OCI-M2 (cell line): ENCODE data around the gene CNNM4.
"Not testable (repeated sequence)": the region's sequence is repeated elsewhere in the genome, so short reads cannot be mapped to it uniquely, and the experiment has no call there.

Source experiments
- DNase-seq: peaks from one replicate; lab custom pipeline; 2025; ENCODE audit not compliant: unreplicated experiment; lab: John Stamatoyannopoulos, UW

CNNM4 gene

GRCh38 chr2:96792772-96793749 is 32.4 kb downstream of the CNNM4 start:
- DNase-seq: no peak

- DNase-seq: no peak
Measured at GRCh38 chr2:96795076-96795475, 34.4 kb downstream of the CNNM4 start.

- not testable (repeated sequence) for DNase-seq
Measured at GRCh38 chr2:96796497-96796896, 35.8 kb downstream of the CNNM4 start.

DNA sequence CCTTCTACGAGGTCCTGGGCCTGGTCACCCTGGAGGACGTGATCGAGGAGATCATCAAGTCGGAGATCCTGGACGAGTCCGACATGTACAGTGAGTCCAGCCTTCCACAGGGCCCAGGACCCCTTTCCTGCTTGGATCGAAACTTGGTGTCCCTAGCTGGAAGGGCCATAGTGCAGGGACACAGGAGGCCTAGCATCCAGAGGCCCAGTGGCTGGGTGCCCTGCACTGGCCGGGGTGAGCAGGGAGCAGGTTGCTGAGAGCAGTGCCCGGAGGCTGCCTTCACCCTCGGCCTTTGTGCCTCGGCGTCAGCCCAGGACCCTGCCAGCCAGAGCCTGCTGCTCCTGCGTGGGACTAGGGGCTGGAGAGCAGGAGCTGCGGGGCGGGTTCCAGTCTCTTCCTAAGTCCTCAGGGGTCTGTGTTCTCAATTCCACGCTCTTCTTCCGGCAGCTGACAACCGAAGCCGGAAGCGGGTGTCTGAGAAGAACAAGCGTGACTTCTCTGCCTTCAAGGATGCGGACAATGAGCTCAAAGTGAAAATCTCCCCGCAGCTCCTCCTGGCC is 36.4 kb downstream of the CNNM4 start:
- no peak for DNase-seq

DNA sequence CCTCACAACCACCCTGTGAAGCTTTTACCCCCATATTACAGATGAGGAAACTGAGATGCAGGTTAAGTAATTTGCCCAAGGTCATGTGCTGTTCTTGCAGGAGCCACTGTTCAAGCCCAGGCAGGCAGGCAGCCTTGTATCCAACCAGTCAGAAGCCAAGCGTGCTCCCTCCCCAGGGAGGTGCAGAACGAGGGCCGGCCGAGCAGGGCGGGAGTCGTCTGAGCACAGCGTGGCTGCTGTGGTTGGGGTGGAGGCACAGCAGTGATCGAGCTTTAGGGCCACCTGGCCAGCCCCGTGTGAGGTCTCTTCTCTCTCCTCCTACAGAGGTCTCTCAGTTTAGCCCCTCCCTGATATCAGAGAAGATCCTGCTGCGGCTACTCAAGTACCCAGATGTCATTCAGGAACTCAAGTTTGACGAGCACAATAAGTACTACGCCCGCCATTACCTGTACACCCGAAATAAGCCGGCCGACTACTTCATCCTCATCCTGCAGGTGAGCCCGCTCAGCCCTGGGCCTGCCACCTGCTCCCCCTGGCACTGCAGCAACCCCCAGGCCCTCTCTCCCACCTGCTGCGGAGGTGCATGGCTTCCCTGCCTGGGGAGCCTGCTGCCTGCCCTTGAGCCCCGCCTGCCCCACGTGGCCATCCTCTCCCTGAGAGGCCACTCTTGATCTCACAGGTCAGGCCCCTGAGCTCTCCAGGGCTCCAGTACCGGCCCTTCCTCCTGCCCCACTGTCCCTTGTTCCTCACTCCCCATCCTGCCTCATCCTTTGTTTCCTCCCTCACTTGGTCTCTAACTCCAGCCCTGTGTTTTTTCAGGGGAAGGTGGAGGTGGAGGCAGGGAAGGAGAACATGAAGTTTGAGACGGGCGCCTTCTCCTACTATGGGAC is 38.3 kb downstream of the CNNM4 start:
- no peak for DNase-seq

GRCh38 chr2:96799623-96799935 is 38.9 kb downstream of the CNNM4 start:
- no peak for DNase-seq

GRCh38 chr2:96800061-96801004 is 39.6 kb downstream of the CNNM4 start:
- DNase-seq: no peak

DNA sequence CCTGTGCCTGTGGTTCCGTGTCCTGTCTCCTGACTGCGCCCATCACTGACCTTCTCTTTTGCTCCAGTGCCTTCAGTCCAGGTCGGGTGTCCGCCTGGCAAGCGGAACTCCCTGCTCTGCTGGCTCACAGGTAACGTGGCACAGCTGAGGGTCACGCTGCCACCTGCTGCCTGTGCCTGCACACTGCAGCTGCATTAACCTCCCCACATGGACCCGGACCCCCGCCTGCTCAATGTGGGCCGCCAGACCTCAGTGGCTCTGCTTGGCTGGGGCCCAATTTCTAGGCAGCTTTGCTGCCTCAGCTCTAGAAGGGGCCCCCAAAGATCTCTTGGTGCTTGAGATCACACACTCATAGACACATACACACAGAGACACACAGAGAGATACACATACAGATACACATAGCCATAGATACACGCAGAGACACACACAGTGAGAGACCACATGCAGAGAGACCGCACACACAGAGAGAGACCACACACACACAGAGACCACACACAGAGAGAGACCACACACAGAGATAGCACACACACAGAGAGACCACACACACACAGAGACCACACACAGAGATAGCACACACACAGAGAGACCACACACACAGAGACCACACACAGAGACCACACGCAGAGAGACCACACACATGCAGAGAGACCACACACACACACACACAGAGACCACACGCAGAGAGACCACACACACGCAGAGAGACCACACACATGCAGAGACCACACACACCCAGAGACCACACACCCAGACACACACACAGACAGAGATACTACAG is 40.5 kb downstream of the CNNM4 start:
- no peak for DNase-seq

DNA sequence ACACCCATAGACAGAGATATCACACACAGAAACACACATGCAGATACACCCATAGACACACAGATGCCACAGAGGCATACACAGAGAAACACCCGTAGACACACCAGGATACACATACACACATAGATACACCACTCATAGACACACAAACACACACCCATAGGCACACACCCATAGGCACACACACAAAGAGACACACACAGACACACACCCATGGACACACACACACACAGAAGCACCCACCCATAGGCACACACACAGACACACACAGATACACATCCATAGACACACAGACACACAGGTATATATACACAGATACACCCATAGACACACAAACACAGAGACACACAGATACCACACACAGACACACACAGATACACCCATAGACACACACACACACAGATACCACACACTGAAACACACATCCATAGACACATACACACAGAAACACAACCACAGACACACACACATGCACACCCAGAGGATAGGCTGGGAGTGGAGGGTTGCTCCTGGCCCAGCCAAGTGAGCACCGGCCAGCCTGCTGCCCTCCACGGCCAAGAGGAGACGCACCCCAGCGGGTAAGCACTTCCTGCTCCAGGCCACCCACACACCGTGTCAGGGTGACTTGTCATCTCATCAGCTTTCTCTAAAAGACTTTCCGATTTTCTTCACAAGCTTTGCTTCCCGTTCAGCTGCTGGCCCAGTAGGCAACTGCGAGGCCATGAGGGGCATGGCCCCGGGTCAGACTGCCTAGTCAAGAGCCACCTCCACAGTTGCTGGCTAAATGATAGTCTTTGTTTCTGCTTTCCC is 41.3 kb downstream of the CNNM4 start:
- no peak for DNase-seq

DNA sequence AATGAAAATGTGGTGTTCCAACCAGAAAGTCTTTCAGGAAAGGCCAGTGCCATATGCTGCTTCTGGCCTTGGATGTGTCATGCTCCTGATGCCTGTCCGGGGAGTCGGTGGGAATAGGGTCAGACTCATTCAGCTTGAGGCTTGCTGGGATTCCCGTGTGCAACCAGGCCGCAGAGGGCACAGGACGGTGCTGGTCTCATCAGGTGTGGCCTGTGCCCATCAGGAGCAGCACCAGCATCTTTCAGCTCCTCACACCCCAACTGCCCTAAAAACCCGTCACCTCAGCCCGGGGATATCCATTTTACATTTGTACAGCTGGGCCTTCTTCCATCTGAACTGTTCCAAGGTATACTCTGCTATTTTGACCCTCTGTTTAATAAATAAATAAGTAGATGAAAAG is 42.0 kb downstream of the CNNM4 start:
- no peak for DNase-seq

- no peak for DNase-seq
Measured at GRCh38 chr2:96804986-96805385, 44.3 kb downstream of the CNNM4 start.

GRCh38 chr2:96805946-96806345 is 45.2 kb downstream of the CNNM4 start:
- not testable (repeated sequence) for DNase-seq

GRCh38 chr2:96806468-96807126 is 45.9 kb downstream of the CNNM4 start:
- DNase-seq: no peak

DNA sequence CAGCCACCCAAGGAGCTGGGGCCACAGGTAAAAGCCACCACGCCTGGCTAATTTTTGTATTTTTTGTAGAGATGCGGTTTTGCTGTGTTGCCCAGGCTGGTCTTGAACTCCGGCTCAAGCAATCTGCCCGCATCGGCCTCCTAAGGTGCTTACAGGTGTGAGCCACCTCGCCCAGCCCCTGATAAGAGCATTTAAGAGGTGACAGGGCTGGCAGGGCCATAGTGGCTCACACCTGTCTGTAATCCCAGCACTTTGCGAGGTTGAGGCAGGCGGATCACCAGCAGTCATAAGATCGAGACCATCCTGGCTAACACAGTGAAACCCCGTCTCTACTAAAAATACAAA is 46.4 kb downstream of the CNNM4 start:
- no peak for DNase-seq

DNA sequence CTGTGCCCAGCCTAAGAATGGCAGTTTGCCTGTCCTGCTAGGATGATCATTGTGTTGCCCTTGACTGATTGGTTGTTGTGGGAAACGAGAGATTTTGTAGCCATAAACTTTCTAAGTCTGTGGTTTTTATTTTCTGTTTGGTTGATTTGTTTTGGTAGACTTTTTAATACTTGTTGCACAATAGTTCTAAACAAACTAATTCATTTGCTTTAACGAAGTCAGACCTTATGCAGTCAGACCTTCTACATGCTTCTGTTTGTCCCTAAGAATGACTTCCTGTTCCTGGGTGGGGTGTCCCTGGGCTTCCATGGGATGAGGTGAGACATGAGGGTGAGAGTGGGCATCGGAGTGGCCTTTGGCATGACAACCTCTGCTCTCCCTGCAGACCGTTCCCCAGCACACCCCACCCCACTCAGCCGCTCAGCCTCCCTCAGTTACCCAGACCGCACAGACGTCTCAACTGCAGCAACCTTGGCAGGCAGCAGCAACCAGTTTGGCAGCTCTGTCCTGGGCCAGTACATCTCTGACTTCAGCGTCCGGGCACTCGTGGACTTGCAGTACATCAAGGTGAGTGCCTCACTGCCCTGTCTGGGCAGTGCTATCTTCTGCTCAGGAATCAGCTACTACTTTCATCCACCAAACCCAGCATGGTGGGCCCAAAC is 47.6 kb downstream of the CNNM4 start:
- no peak for DNase-seq

DNA sequence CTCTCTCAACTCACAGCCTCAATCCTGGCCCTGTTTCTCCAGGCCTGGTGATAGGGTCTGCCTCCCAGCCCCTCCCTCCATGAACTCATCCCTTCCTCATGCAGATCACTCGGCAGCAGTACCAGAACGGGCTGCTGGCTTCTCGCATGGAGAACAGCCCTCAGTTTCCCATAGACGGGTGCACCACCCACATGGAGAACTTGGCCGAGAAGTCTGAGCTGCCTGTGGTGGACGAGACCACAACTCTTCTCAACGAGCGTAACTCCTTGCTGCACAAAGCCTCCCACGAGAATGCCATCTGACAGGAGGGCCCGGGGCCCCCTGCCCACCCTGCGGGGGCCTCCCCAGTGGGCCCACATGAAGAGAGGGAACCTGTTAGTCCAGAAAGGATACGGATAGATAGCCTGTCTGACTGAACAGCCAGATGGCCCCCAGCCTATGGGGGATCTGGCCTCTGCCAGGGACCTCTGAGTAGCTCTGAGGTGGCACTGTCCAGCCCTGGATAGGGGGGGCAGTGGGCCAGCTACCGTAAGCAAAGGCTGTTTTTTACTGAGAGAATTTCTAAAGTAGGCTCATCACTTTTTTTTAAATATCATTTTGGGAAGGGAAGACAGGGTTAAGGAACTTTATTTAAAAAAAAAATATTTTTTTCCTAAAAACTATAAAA is 48.6 kb downstream of the CNNM4 start:
- DNase-seq: no peak

GRCh38 chr2:96809951-96810782 is 49.5 kb downstream of the CNNM4 start:
- no peak for DNase-seq
